IMR-90 (cell line): Measurements from ENCODE around the gene ANAPC1. TPM values are rescaled to one million over a fixed set of nuclear protein-coding genes. Genes with fewer than 3 reads are reported as not detected.

Experiments
- ATAC-seq: fragments of 200-7000 bp; cut with Tn5 transposase; 2 replicates; pipeline ENCODE4 v1.9.1; 2020; ENCODE audit warnings: low read depth, mild to moderate bottlenecking, moderate library complexity
- BruUV-seq: library from RNA; stranded (reverse); fragments of 400-500 nt; replicated peaks from 2 replicates; lab custom pipeline; 2021; lab: Mats Ljungman, UMichigan
- CTCF ChIA-PET: fragments of 300-600 bp; formaldehyde crosslinking; extraction: SDS; loops from one replicate; lab custom pipeline; 2021; ENCODE audit warnings: antibody characterized with exemption; lab: Yijun Ruan, JAX
- POLR2A ChIA-PET: fragments of 300-600 bp; sonication (Branson Sonifier 250); formaldehyde crosslinking; loops from one replicate; lab custom pipeline; 2022; ENCODE audit warnings: antibody characterized with exemption; ENCODE audit not compliant: unreplicated experiment; lab: Charles Lee
- DNase-seq: peaks from one replicate; pipeline ENCODE4 v3.0.0; 2013
- H2AFZ ChIP-seq: replicated peaks from 2 replicates; pipeline ENCODE3; 2013; ENCODE audit warnings: low read length, mild to moderate bottlenecking; ENCODE audit not compliant: poor library complexity
- H2AK5ac ChIP-seq: 2 replicates; pipeline ENCODE4 v1.6.1; 2013; ENCODE audit warnings: low read depth, low read length, inconsistent platforms
- H2AK9ac ChIP-seq: replicated peaks from 2 replicates; pipeline ENCODE3; 2013; ENCODE audit warnings: mild to moderate bottlenecking, low read depth, low read length, moderate library complexity; ENCODE audit not compliant: poor library complexity
- H2BK120ac ChIP-seq: 2 replicates; pipeline ENCODE4 v1.6.1; 2013; ENCODE audit warnings: low read depth, low read length, inconsistent platforms
- H2BK15ac ChIP-seq: 3 replicates; pipeline ENCODE4 v1.6.1; 2013; ENCODE audit warnings: low read depth, low read length, inconsistent platforms
- H2BK20ac ChIP-seq: 2 replicates; pipeline ENCODE4 v1.6.1; 2013; ENCODE audit warnings: low read depth, mild to moderate bottlenecking, inconsistent platforms, low read length, moderate library complexity
- H2BK5ac ChIP-seq: 2 replicates; pipeline ENCODE4 v1.6.1; 2013; ENCODE audit warnings: mild to moderate bottlenecking, low read depth, low read length, inconsistent platforms; ENCODE audit not compliant: poor library complexity, severe bottlenecking
- H3K14ac ChIP-seq: replicated peaks from 2 replicates; pipeline ENCODE4 v1.6.1; 2013; ENCODE audit warnings: low read depth, low read length, inconsistent platforms
- H3K18ac ChIP-seq: 2 replicates; pipeline ENCODE4 v1.6.1; 2013; ENCODE audit warnings: low read depth, low read length, control low read depth
- H3K23ac ChIP-seq: 2 replicates; pipeline ENCODE4 v1.6.1; 2013; ENCODE audit warnings: low read depth, low read length, inconsistent platforms
- H3K27ac ChIP-seq: 2 replicates; pipeline ENCODE4 v1.5.1; 2013; ENCODE audit warnings: mild to moderate bottlenecking, control low read depth, low read length; ENCODE audit not compliant: insufficient read depth
- H3K27me3 ChIP-seq: 2 replicates; pipeline ENCODE4 v1.6.1; 2013; ENCODE audit warnings: low read length; ENCODE audit not compliant: control insufficient read depth, insufficient read depth
- H3K36me3 ChIP-seq: 2 replicates; pipeline ENCODE4 v1.6.1; 2013; ENCODE audit warnings: low read length, mixed read lengths; ENCODE audit not compliant: control insufficient read depth, insufficient read depth
- H3K4ac ChIP-seq: 2 replicates; pipeline ENCODE4 v1.6.1; 2013; ENCODE audit warnings: low read depth, low read length, inconsistent platforms
- H3K4me1 ChIP-seq: 2 replicates; pipeline ENCODE4 v1.6.1; 2013; ENCODE audit warnings: low read length, mixed read lengths; ENCODE audit not compliant: control insufficient read depth, insufficient read depth
- H3K4me2 ChIP-seq: 2 replicates; pipeline ENCODE4 v1.6.1; 2013; ENCODE audit warnings: low read depth, mild to moderate bottlenecking, control low read depth, low read length, moderate library complexity
- H3K4me3 ChIP-seq: 2 replicates; pipeline ENCODE4 v1.5.1; 2013; ENCODE audit warnings: low read depth, mild to moderate bottlenecking, control low read depth, low read length, moderate library complexity; ENCODE audit not compliant: insufficient read depth
- H3K56ac ChIP-seq: 2 replicates; pipeline ENCODE4 v1.6.1; 2013; ENCODE audit warnings: low read length, inconsistent platforms; ENCODE audit not compliant: insufficient read depth; ENCODE audit errors: extremely low read depth
- H3K79me1 ChIP-seq, 2 experiments: 2 replicates each; pipeline ENCODE4 v1.6.1; 2013; ENCODE audit warnings: low read length in 2 of 2, inconsistent platforms in 1 of 2, low read depth in 1 of 2
- H3K9ac ChIP-seq: 2 replicates; pipeline ENCODE4 v1.6.1; 2013; ENCODE audit warnings: low read depth, low read length, control low read depth
- H3K9me1 ChIP-seq: 2 replicates; pipeline ENCODE4 v1.6.1; 2013; ENCODE audit warnings: low read length, inconsistent platforms; ENCODE audit not compliant: insufficient read depth
- H3K9me3 ChIP-seq: 2 replicates; pipeline ENCODE4 v1.6.1; 2013; ENCODE audit warnings: low read length; ENCODE audit not compliant: control insufficient read depth, insufficient read depth
- H4K20me1 ChIP-seq: 2 replicates; pipeline ENCODE4 v1.6.1; 2013; ENCODE audit warnings: low read length, inconsistent platforms; ENCODE audit not compliant: insufficient read depth
- H4K5ac ChIP-seq: 2 replicates; pipeline ENCODE4 v1.6.1; 2013; ENCODE audit warnings: mild to moderate bottlenecking, low read depth, low read length, control low read depth
- H4K8ac ChIP-seq, 2 experiments: 2 replicates each; pipeline ENCODE4 v1.6.1; 2013; ENCODE audit warnings: low read depth in 2 of 2, low read length in 2 of 2, control low read depth in 1 of 2, inconsistent platforms in 1 of 2
- H4K91ac ChIP-seq: 2 replicates; pipeline ENCODE4 v1.6.1; 2013; ENCODE audit warnings: low read depth, low read length, inconsistent platforms; ENCODE audit not compliant: insufficient read depth
- BHLHE40 ChIP-seq: fragments of 150-350 bp; IDR thresholded peaks from 2 replicates; pipeline ENCODE4 v1.6.1; 2016; ENCODE audit warnings: mild to moderate bottlenecking, low read depth, low read length
- CEBPB ChIP-seq: IDR thresholded peaks from 2 replicates; pipeline ENCODE4 v1.6.1; 2012; ENCODE audit warnings: low read depth, low read length, improper control_type of control experiment
- CHD1 ChIP-seq: IDR thresholded peaks from 2 replicates; pipeline ENCODE4 v1.6.1; 2012; ENCODE audit warnings: low read depth, low read length, improper control_type of control experiment
- ELK1 ChIP-seq: fragments of 150-350 bp; IDR thresholded peaks from 2 replicates; pipeline ENCODE4 v1.6.1; 2016; ENCODE audit warnings: low read depth, mild to moderate bottlenecking, low read length, moderate library complexity, borderline replicate concordance
- FOS ChIP-seq: fragments of 150-350 bp; IDR thresholded peaks from 2 replicates; pipeline ENCODE4 v1.6.1; 2016; ENCODE audit warnings: low read depth, low read length
- MAFK ChIP-seq: IDR thresholded peaks from 2 replicates; pipeline ENCODE4 v1.6.1; 2012; ENCODE audit warnings: low read depth, low read length, improper control_type of control experiment
- MAZ ChIP-seq: IDR thresholded peaks from 2 replicates; pipeline ENCODE4 v1.6.1; 2012; ENCODE audit warnings: low read depth, mild to moderate bottlenecking, low read length, improper control_type of control experiment, moderate library complexity, borderline replicate concordance
- MXI1 ChIP-seq: IDR thresholded peaks from 2 replicates; pipeline ENCODE4 v1.6.1; 2012; ENCODE audit warnings: low read depth, mild to moderate bottlenecking, low read length, moderate library complexity, borderline replicate concordance
- NFE2L2 ChIP-seq: fragments of 150-350 bp; IDR thresholded peaks from 2 replicates; pipeline ENCODE4 v1.6.1; 2016; ENCODE audit warnings: low read depth, mild to moderate bottlenecking, low read length
- POLR2A ChIP-seq: IDR thresholded peaks from 2 replicates; pipeline ENCODE4 v1.6.1; 2012; ENCODE audit warnings: mild to moderate bottlenecking, low read depth, low read length
- RAD21 ChIP-seq: IDR thresholded peaks from 2 replicates; pipeline ENCODE4 v1.6.1; 2012; ENCODE audit warnings: low read length, improper control_type of control experiment
- RCOR1 ChIP-seq: IDR thresholded peaks from 2 replicates; pipeline ENCODE4 v1.6.1; 2012; ENCODE audit warnings: mild to moderate bottlenecking, low read length, improper control_type of control experiment; ENCODE audit not compliant: insufficient replicate concordance
- RFX5 ChIP-seq: IDR thresholded peaks from 2 replicates; pipeline ENCODE4 v1.8.0; 2012; ENCODE audit warnings: low read depth, mild to moderate bottlenecking, low read length, moderate library complexity
- SMC3 ChIP-seq: fragments of 150-350 bp; IDR thresholded peaks from 2 replicates; pipeline ENCODE4 v1.6.1; 2016; ENCODE audit warnings: low read depth, mild to moderate bottlenecking, antibody characterized with exemption, low read length, moderate library complexity
- WGBS, 2 experiments: methylation state at CpG; one replicate each; pipeline versions ENCODE4 v1.1.5 to v1.1.7; 2013; ENCODE audit warnings: missing lambda C conversion rate in 2 of 2; ENCODE audit not compliant: insufficient read length in 1 of 2; ENCODE audit errors: extremely low coverage in 2 of 2; 5-methylcytosine and 5-hydroxymethylcytosine counted together
- dilution Hi-C: fragments of 300-500 bp; cut with HindIII; formaldehyde crosslinking; loops from one replicate; pipeline ENCODE4 v1.14.3; 2018; ENCODE audit warnings: low sequenced_read_pairs; ENCODE audit not compliant: unreplicated experiment
- in situ Hi-C: fragments of 300-500 bp; cut with MboI; formaldehyde crosslinking; loops from 3 replicates; pipeline ENCODE4 v1.14.3; 2019; ENCODE audit warnings: low sequenced_read_pairs, inconsistent platforms, mixed read lengths
- intact Hi-C: fragments of 100-400 bp; cut with micrococcal nuclease; formaldehyde crosslinking; loops from 2 replicates; pipeline ENCODE4 v1.10.0; 2022
- polyA plus RNA-seq, 3 experiments: library from polyadenylated mRNA; depleted of rRNA; stranded (reverse); fragments of >200 nt; gene quantifications; 2 replicates each; pipeline ENCODE4 v1.2.3, GENCODE V29; 2012; ENCODE audit warnings: low replicate concordance in 1 of 3
- total RNA-seq: library from RNA; depleted of rRNA; stranded (reverse); fragments of >200 nt; gene quantifications from 2 replicates; pipeline ENCODE4 v1.2.3, GENCODE V29; 2012
- TF ChIP-seq, protein P1 (sequence below): fragments of 150-350 bp; IDR thresholded peaks from 2 replicates; pipeline ENCODE4 v1.6.1; 2017; ENCODE audit warnings: mild to moderate bottlenecking, antibody characterized with exemption, low read length, low read depth
- TF ChIP-seq, protein P2 (sequence below): conservative IDR thresholded peaks from 2 replicates; pipeline ENCODE4 v1.5.1; 2012; ENCODE audit warnings: mild to moderate bottlenecking, low read depth, low read length, improper control_type of control experiment

Gene ANAPC1
- total and polyA plus RNA-seq, 2 of the 4 experiments (the other 2 are of a cell fraction), result 14.6 to 50.7 TPM

DNA sequence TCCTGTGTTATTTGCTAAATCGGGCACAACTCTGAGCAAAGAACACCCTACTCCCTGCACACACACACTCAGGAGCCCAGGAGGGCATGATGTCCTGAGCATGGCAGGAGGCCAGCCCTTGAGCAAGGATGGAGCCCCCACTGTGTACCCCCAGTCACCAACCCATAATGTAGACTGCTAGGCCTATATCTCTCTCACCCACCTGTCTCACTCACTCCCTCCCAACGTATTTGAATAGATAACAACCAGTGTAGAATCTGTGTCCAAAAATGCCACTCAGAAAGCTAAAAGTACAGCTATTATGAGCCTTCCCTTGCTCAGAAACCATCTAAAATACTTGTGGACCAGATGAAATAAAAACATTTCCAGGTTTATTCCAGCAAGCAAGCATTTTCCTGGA is 43.7 kb upstream of the ANAPC1 start:
- in situ Hi-C loops, result no loop called here
- Histone ChIP-seq H2BK15ac (no peak overlapping the region), H3K27me3 (peaks cover 16% of the 10 kb centered on the region; the same call in 1 of the 2 replicates), H3K18ac (no peak overlapping the region), H2BK5ac (no peak overlapping the region), H2BK20ac (no peak overlapping the region), H3K9me1 (peaks cover under 1% of the 10 kb centered on the region; the same call in 1 of the 2 replicates), H2AFZ (no peak overlapping the region), H4K8ac (no peak overlapping the region), H3K4ac (no peak overlapping the region), H4K5ac (no peak overlapping the region), H3K79me1 (no peaks in the 10 kb centered on the region), H3K9me3 (no peaks in the 10 kb centered on the region), H4K91ac (no peak overlapping the region), H3K56ac (no peak overlapping the region), H3K4me2 (no peak overlapping the region), H3K4me1 (peaks cover 2% of the 10 kb centered on the region; the same call in 1 of the 2 replicates), H3K14ac (no peak overlapping the region), H3K9ac (no peak overlapping the region), H3K27ac (no peak overlapping the region), H3K36me3 (no peaks in the 10 kb centered on the region), H3K4me3 (no peak overlapping the region), H2AK9ac (no peak overlapping the region), H2AK5ac (no peak overlapping the region), H3K23ac (no peak overlapping the region), H2BK120ac (no peak overlapping the region), H4K20me1 (no peaks in the 10 kb centered on the region)
- ChIA-PET CTCF (no interaction called here), POLR2A (interaction anchor here (0.6 kb wide), 1 partner anchor 368 kb away, joined by 3 read pairs; no protein-coding TSS in a partner anchor)
- 80% methylated on average over 1 of the region's 2 CpGs; no CpG with 5 or more reads in 1 of the 2 experiments for WGBS, 2 experiments
- DNase-seq (no peak), ATAC-seq (no peak)
- dilution Hi-C loops, result no loop called here
- no TSS peak for BruUV-seq
- intact Hi-C loops, result no loop called here
- TF ChIP-seq MAZ (no peak), RAD21 (no peak), NFE2L2 (no peak), RFX5 (no peak), SMC3 (no peak), MAFK (no peak), BHLHE40 (no peak), MXI1 (no peak), FOS (no peak), CEBPB (no peak), CHD1 (no peak), RCOR1 (no peak), POLR2A (no peak), ELK1 (no peak)
- TF ChIP-seq, protein P1, sequence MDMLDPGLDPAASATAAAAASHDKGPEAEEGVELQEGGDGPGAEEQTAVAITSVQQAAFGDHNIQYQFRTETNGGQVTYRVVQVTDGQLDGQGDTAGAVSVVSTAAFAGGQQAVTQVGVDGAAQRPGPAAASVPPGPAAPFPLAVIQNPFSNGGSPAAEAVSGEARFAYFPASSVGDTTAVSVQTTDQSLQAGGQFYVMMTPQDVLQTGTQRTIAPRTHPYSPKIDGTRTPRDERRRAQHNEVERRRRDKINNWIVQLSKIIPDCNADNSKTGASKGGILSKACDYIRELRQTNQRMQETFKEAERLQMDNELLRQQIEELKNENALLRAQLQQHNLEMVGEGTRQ, result no peak
- TF ChIP-seq, protein P2, sequence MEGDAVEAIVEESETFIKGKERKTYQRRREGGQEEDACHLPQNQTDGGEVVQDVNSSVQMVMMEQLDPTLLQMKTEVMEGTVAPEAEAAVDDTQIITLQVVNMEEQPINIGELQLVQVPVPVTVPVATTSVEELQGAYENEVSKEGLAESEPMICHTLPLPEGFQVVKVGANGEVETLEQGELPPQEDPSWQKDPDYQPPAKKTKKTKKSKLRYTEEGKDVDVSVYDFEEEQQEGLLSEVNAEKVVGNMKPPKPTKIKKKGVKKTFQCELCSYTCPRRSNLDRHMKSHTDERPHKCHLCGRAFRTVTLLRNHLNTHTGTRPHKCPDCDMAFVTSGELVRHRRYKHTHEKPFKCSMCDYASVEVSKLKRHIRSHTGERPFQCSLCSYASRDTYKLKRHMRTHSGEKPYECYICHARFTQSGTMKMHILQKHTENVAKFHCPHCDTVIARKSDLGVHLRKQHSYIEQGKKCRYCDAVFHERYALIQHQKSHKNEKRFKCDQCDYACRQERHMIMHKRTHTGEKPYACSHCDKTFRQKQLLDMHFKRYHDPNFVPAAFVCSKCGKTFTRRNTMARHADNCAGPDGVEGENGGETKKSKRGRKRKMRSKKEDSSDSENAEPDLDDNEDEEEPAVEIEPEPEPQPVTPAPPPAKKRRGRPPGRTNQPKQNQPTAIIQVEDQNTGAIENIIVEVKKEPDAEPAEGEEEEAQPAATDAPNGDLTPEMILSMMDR, result no peak
